A172 (cell line): Measurements from ENCODE around the gene FCN3. TPM values are rescaled to one million over a fixed set of nuclear protein-coding genes. Genes with fewer than 3 reads are reported as not detected.
A peak's percentile ranks its signal among the peaks of the same experiment; 100 is the strongest.
"Not testable (repeated sequence)": the region's sequence is repeated elsewhere in the genome, so short reads cannot be mapped to it uniquely, and the experiment has no call there.

ENCODE experiments used
- DNase-seq: peaks from one replicate; pipeline ENCODE4 v3.0.0-alpha.2; 2015; ENCODE audit warnings: low spot score
- total RNA-seq: library from RNA; depleted of rRNA; stranded (reverse); fragments of >200 nt; shearing (Covaris generic); gene quantifications from 2 replicates; pipeline ENCODE4 v1.2.3, GENCODE V29; 2014

Gene FCN3
- total RNA-seq, 1 experiment from 2014 or later: not detected

DNA sequence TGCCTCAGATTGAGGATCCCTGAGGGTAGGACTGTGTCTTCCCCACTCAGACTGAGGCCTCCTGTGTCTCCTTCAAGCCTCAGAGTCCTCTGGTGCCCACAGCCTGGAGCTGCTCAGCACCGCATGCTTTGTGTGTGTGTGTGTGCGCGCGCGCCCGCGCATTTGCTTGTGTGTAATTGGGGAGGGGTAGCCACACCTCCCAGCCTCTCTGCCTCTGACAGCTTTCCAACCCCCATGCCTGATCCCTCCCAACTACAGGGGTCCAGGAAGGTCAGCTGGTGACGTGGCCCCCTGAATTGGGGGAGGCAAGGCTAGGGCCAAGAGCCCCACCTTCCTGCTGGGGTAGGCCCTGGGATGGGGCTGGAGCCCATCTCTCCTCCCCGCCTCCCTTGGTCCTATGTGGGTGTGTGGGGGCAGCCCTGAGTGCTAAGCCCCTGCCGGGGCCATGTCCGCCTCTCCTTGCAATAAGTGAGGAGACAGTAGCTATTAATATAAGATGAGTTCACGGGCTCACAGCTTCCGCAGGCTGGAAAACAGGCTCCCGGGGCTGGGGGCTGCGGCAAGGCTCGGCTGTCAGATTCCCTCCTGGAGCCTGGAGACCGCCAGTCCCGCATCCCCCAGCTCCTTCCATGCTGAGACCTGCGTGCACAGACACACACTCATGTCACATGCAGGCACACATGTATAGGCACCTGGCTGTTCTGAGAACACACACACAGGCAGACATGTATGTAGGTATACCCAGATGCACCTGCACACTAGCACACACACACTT, 24.8 kb upstream of the FCN3 start:
- no peak for DNase-seq

GRCh38 chr1:27398405-27399149, 24.0 kb upstream of the FCN3 start:
- no peak for DNase-seq

DNA sequence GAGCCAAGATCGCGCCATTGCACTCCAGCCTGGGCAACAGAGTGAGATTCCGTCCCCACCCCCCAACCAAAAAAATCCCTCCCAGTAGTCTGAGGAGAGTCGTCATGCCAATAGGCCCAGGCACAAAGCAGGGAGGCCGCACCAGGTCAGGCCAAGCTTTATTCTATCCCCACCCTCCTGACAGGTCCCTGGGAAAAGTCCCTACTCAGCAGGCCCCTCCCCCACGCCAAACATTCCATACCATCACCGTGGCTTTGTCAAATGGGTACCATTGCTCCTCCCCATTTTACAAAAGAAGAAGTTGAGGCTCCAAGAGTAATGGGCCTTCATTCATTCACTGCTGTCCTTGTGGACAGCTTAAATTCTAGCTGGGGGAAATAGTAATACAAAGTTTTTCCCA, 23.1 kb upstream of the FCN3 start:
- DNase-seq: no peak

- no peak for DNase-seq
Observed at GRCh38 chr1:27397110-27397509, 22.5 kb upstream of the FCN3 start.

GRCh38 chr1:27395441-27396195, 21.0 kb upstream of the FCN3 start:
- peak; percentile 22 for DNase-seq

GRCh38 chr1:27394925-27395324, 20.3 kb upstream of the FCN3 start:
- no peak for DNase-seq

- no peak for DNase-seq
Observed at GRCh38 chr1:27394282-27394658, 19.6 kb upstream of the FCN3 start.

- DNase-seq: no peak
Observed at GRCh38 chr1:27393641-27394281, 19.1 kb upstream of the FCN3 start.

- DNase-seq: no peak
Observed at GRCh38 chr1:27392778-27393635, 18.4 kb upstream of the FCN3 start.

GRCh38 chr1:27392096-27392777, 17.6 kb upstream of the FCN3 start, which contains the start of gene GPR3:
TSS of gene GPR3 (plus strand) at chr1:27392622. CDS start at chr1:27393799, 1,177 bp downstream.
- peak; percentile 66 for DNase-seq

DNA sequence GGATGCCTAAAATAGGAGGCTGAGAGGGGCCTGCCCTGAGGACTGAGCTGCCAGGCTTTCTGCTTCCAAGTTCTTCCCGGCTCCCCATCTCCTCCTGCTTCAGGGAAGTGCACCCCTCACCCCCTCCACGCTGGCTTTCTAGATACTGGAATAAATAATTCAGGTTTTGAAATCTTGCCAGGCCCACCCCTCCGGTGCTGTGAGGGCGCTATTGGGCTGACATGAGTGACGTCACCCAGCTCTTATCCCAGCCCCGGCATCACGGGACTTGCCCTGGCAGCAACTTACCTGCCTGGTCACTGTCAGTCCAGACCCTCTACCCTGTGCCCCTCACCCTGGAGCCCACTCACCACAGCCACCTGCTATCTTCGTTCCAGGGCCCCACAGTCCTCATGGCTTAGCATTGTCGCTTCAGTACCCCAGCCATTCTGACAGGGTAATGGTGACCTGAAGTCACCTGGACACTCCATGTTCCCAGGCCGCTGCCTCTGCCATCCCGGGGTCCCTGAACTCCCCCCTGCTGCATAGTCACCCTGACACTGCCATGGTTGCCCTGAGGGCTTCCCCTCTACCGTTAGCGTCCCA, 17.0 kb upstream of the FCN3 start:
- DNase-seq: no peak

- peak; percentile 51 for DNase-seq
Observed at GRCh38 chr1:27388337-27389005, 13.8 kb upstream of the FCN3 start.

- DNase-seq: not testable (repeated sequence)
Observed at GRCh38 chr1:27384797-27385196, 10.2 kb upstream of the FCN3 start.

DNA sequence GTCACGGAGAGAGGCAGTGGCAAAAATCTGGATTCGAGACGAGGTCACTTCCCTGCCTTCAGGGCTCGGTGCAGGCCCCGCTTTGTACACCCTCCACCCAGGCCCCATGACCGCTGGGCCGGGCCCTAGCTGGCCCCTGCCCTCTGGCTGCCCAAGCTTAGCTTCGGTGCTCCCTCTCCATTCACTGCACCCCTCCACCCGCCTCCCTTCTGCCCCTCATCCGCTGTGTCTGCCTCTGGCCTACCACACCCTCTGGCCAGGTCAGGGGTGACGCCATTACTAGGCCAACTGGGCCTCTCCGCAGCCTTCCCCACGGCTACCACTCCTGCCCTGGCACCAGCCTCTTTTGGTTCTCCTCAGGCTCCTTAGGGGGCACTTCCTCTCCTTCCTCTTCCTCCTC, 9.0 kb upstream of the FCN3 start:
- no peak for DNase-seq

GRCh38 chr1:27383039-27383605, 8.5 kb upstream of the FCN3 start, which contains the start of gene CD164L2:
TSS of gene CD164L2 (minus strand) at chr1:27383333. CDS start at chr1:27383239, 94 bp downstream.
- no peak for DNase-seq

DNA sequence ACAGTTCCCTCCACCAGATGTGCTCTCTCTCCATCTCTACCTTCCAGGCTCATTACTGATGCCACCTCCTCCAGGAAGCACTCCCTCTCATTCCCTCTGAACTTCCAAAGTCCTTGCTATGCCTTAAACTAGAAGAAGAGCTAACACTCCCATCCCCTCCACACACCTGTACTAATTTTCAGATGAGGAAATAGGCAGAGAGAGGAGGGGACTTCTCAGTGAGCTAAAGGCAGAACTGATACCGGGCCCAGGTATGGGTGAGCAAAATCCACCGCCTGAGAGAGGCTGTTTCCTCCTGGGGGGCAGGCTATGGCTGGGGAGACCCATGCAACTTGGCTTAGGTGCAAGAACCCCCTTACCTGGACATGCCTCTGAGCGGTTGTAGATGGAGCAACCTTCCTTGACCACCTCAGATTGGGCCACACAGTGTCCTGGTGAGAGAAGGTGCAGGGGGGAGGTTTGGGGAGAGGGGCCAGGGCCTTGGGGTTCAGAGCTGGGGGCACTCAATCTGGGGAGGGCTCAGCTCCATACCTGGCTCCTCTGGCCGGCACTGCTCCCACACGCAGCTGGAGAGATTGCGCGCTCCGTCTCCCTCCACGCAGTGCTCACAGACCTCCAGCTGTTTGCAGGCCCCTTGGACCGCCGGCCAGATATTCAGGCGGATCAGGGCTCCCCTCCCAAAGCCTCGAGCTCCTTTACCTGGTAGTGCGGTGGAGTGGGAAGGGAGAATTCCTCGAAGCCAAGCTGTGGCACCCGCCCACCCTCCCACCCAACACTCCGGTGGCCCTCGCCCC, 7.5 kb upstream of the FCN3 start:
- no peak for DNase-seq

GRCh38 chr1:27380766-27381733, 6.4 kb upstream of the FCN3 start:
- DNase-seq: no peak
